Thyroid gland (tissue), 4 donors: ENCODE data around the gene BLACAT1. TPM values are rescaled to one million over a fixed set of nuclear protein-coding genes. Genes with fewer than 3 reads are reported as not detected.
"Not testable (repeated sequence)": the region's sequence is repeated elsewhere in the genome, so short reads cannot be mapped to it uniquely, and the experiment has no call there.

Experiments
- DNase-seq, 2 donors: peaks; one replicate each; pipeline ENCODE4 v3.0.0-alpha.2; 2019
- H3K27ac ChIP-seq, 3 donors: fragments of 200-600 bp; sonication (generic); 1 replicate in 2 of 3; 2 replicates in 1 of 3; pipeline ENCODE4 v1.5.1; 2016 to 2019; ENCODE audit warnings: mild to moderate bottlenecking in 1 of 3, moderate library complexity in 1 of 3
- H3K27me3 ChIP-seq: fragments of 200-600 bp; sonication (generic); one replicate; pipeline ENCODE4 v1.5.1; 2019
- H3K36me3 ChIP-seq, 2 donors: fragments of 200-600 bp; sonication (generic); one replicate each; pipeline ENCODE4 v1.5.1; 2016 to 2019
- H3K4me1 ChIP-seq, 2 donors: fragments of 200-600 bp; sonication (generic); one replicate each; pipeline ENCODE4 v1.5.1; 2017 to 2019
- H3K4me3 ChIP-seq, 3 donors: fragments of 200-600 bp; sonication (generic); replicated peaks in 1 of 3; 1 replicate in 2 of 3; 2 replicates in 1 of 3; pipeline ENCODE4 v1.5.1; 2016; ENCODE audit warnings: mild to moderate bottlenecking in 1 of 3
- H3K9me3 ChIP-seq: fragments of 200-600 bp; sonication (generic); one replicate; pipeline ENCODE4 v1.5.1; 2017
- CTCF ChIP-seq, 6 experiments: fragments of 200-600 bp in 3 of 6; fragments of 450-650 bp in 3 of 6; sonication (generic) in 3 of 6; IDR thresholded peaks; one replicate each; pipeline ENCODE4 v1.5.1; 2016 to 2019; ENCODE audit warnings: antibody characterized with exemption in 6 of 6, mild to moderate bottlenecking in 2 of 6, inconsistent platforms in 1 of 6, moderate library complexity in 1 of 6
- POLR2A ChIP-seq, 2 donors: fragments of 450-650 bp; IDR thresholded peaks; one replicate each; pipeline ENCODE4 v1.6.1; 2017; ENCODE audit warnings: antibody characterized with exemption in 2 of 2, mild to moderate bottlenecking in 2 of 2, moderate library complexity in 1 of 2
- WGBS, 2 donors: methylation state at CpG; one replicate each; pipeline ENCODE4 v1.1.5; 2017; 5-methylcytosine and 5-hydroxymethylcytosine counted together
- intact Hi-C: fragments of 100-400 bp; cut with DNase I; formaldehyde crosslinking; loops from one replicate; pipeline ENCODE4 v1.15.1; 2023
- total RNA-seq, 4 donors: library from RNA; depleted of rRNA; stranded (reverse); fragments of >200 nt; gene quantifications; one replicate each; pipeline ENCODE4 v1.2.3, GENCODE V29; 2016

BLACAT1 gene
- total RNA-seq, 4 donors from 2014 or later = 2.3 to 4.2 (median 3.2) TPM

GRCh38 chr1:205483372-205483771, 27.5 kb upstream of the BLACAT1 start:
- H3K36me3 ChIP-seq = no peaks in the 10 kb centered on the region
- no peaks in the 10 kb centered on the region for H3K9me3 ChIP-seq
- peaks cover under 1 to 7% of the 10 kb centered on the region in 2 donors for H3K4me1 ChIP-seq
- no peaks in the 10 kb centered on the region for H3K27me3 ChIP-seq
- WGBS, 2 donors = 75% methylated on average over 2 of the region's 2 CpGs
- no peak for TF ChIP-seq POLR2A (IDR thresholded peaks at IDR 0.05)
- TF ChIP-seq CTCF (IDR thresholded peaks at IDR 0.05) = no peak
- intact Hi-C loops = loop anchor here (5.0 kb wide), 1 partner anchor 46 kb away; no protein-coding TSS in a partner anchor
- no peak overlapping the region for H3K4me3 ChIP-seq
- no peak overlapping the region for H3K27ac ChIP-seq
- no peak for DNase-seq

- not testable (repeated sequence) for H3K4me3 ChIP-seq, H3K9me3 ChIP-seq, H3K27ac ChIP-seq, DNase-seq, H3K27me3 ChIP-seq, H3K36me3 ChIP-seq
- WGBS, 2 donors = 91 to 95% methylated on average over 11 of the region's 11 CpGs
- peaks cover 5 to 15% of the 10 kb centered on the region in 2 donors for H3K4me1 ChIP-seq
- intact Hi-C loops = loop anchor here (5.0 kb wide), 1 partner anchor 45 kb away; no protein-coding TSS in a partner anchor
These were observed 26.7 kb upstream of the BLACAT1 start for GRCh38 chr1:205482587-205482986.

- Histone ChIP-seq H3K27me3 (no peaks in the 10 kb centered on the region), H3K27ac (no peak overlapping the region), H3K9me3 (no peaks in the 10 kb centered on the region), H3K4me3 (no peak overlapping the region), H3K36me3 (no peaks in the 10 kb centered on the region), H3K4me1 (peaks cover 5 to 18% of the 10 kb centered on the region in 2 donors)
- intact Hi-C loops = loop anchor here (5.0 kb wide), 1 partner anchor 44 kb away; no protein-coding TSS in a partner anchor
- DNase-seq = no peak
- TF ChIP-seq CTCF (IDR thresholded peaks at IDR 0.05) = no peak
- TF ChIP-seq POLR2A (IDR thresholded peaks at IDR 0.05) = no peak
- WGBS, 2 donors = 49 to 53% methylated on average over 9 to 14 of the region's 15 CpGs
These were observed 25.8 kb upstream of the BLACAT1 start for GRCh38 chr1:205481629-205482151.

GRCh38 chr1:205481218-205481617, 25.4 kb upstream of the BLACAT1 start:
- Histone ChIP-seq H3K9me3 (no peaks in the 10 kb centered on the region), H3K36me3 (no peaks in the 10 kb centered on the region), H3K4me1 (peaks cover 5 to 18% of the 10 kb centered on the region in 2 donors), H3K4me3 (no peak overlapping the region), H3K27me3 (no peaks in the 10 kb centered on the region), H3K27ac (no peak overlapping the region)
- 64 to 87% methylated on average over 10 to 11 of the region's 11 CpGs for WGBS, 2 donors
- no peak for TF ChIP-seq POLR2A (IDR thresholded peaks at IDR 0.05)
- TF ChIP-seq CTCF (IDR thresholded peaks at IDR 0.05) = no peak
- intact Hi-C loops = loop anchor here (5.0 kb wide), 1 partner anchor 44 kb away; no protein-coding TSS in a partner anchor
- DNase-seq = no peak

- WGBS, 2 donors = 72 to 73% methylated on average over 15 to 17 of the region's 17 CpGs
- Histone ChIP-seq H3K4me1 (peaks cover 5 to 14% of the 10 kb centered on the region in 2 donors), H3K4me3 (no peak overlapping the region), H3K9me3 (no peaks in the 10 kb centered on the region), H3K36me3 (no peaks in the 10 kb centered on the region), H3K27me3 (no peaks in the 10 kb centered on the region), H3K27ac (no peak overlapping the region)
- no peak for TF ChIP-seq CTCF (IDR thresholded peaks at IDR 0.05)
- TF ChIP-seq POLR2A (IDR thresholded peaks at IDR 0.05) = no peak
- no peak for DNase-seq
- intact Hi-C loops = loop anchor here (5.0 kb wide), 1 partner anchor 43 kb away; no protein-coding TSS in a partner anchor
These were observed 24.6 kb upstream of the BLACAT1 start for GRCh38 chr1:205480349-205480985.

GRCh38 chr1:205478985-205479384, 23.1 kb upstream of the BLACAT1 start:
- intact Hi-C loops, H3K9me3 ChIP-seq, H3K27ac ChIP-seq, H3K27me3 ChIP-seq, DNase-seq, H3K36me3 ChIP-seq, H3K4me3 ChIP-seq: not testable (repeated sequence)
- 96 to 100% methylated on average over 2 of the region's 2 CpGs for WGBS, 2 donors
- peaks cover 5 to 12% of the 10 kb centered on the region in 2 donors for H3K4me1 ChIP-seq
